HepG2 (cell line): ENCODE measurements around the gene HTRA3. TPM values are rescaled to one million over a fixed set of nuclear protein-coding genes. Genes with fewer than 3 reads are reported as not detected.
A peak's percentile ranks its signal among the peaks of the same experiment; 100 is the strongest.

ENCODE experiments used
- DR1 ChIP-seq: sonication (generic); formaldehyde crosslinking; IDR thresholded peaks from 2 replicates; pipeline ENCODE4 v1.8.0; 2021; ENCODE audit warnings: mild to moderate bottlenecking, missing genetic modification reagents, inconsistent platforms
- GATAD2A ChIP-seq: IDR thresholded peaks from 2 replicates; pipeline ENCODE4 v1.6.1; 2016
- IKZF1 ChIP-seq: fragments of 450-650 bp; IDR thresholded peaks from 2 replicates; pipeline ENCODE4 v1.7.1; 2016
- JARID2 ChIP-seq: sonication (generic); formaldehyde crosslinking; IDR thresholded peaks from 2 replicates; pipeline ENCODE4 v1.8.1; 2023; ENCODE audit warnings: missing genetic modification reagents, inconsistent platforms; ENCODE audit not compliant: insufficient replicate concordance
- KAT8 ChIP-seq: IDR thresholded peaks from 2 replicates; pipeline ENCODE4 v1.6.1; 2016; ENCODE audit warnings: missing genetic modification reagents, missing compliant biosample characterization
- MXI1 ChIP-seq: IDR thresholded peaks from 3 replicates; pipeline ENCODE4 v1.6.1; 2012; ENCODE audit warnings: low read depth, low read length, inconsistent platforms, borderline replicate concordance
- NFE2L1 ChIP-seq: sonication (generic); formaldehyde crosslinking; IDR thresholded peaks from 2 replicates; pipeline ENCODE4 v1.4.0; 2020; ENCODE audit warnings: missing genetic modification reagents, mild to moderate bottlenecking, borderline replicate concordance
- NFYB ChIP-seq: sonication (generic); formaldehyde crosslinking; IDR thresholded peaks from 2 replicates; pipeline ENCODE4 v1.4.0; 2020; ENCODE audit warnings: missing genetic modification reagents
- NR1H2 ChIP-seq: sonication (generic); formaldehyde crosslinking; IDR thresholded peaks from 2 replicates; pipeline ENCODE4 v1.8.1; 2022; ENCODE audit warnings: low read depth, missing genetic modification reagents, borderline replicate concordance
- PCBP2 ChIP-seq: fragments of 200-400 bp; formaldehyde crosslinking; optimal IDR thresholded peaks from 2 replicates; pipeline ENCODE3; 2018; ENCODE audit warnings: low read length, low read depth; ENCODE audit not compliant: poor library complexity, severe bottlenecking
- PITX1 ChIP-seq: sonication (generic); formaldehyde crosslinking; IDR thresholded peaks from 2 replicates; pipeline ENCODE4 v1.5.1; 2020; ENCODE audit warnings: mild to moderate bottlenecking, missing genetic modification reagents
- POLR2AphosphoS5 ChIP-seq: IDR thresholded peaks from 2 replicates; pipeline ENCODE4 v1.6.1; 2012; ENCODE audit warnings: low read depth, low read length
- RAD51 ChIP-seq: fragments of 450-650 bp; IDR thresholded peaks from 2 replicates; pipeline ENCODE4 v1.6.1; 2016; ENCODE audit warnings: borderline replicate concordance
- RFX3 ChIP-seq: IDR thresholded peaks from 2 replicates; pipeline ENCODE4 v1.6.1; 2016; ENCODE audit warnings: missing biosample characterization, missing genetic modification reagents
- SRSF1 ChIP-seq: fragments of 200-400 bp; formaldehyde crosslinking; optimal IDR thresholded peaks from 2 replicates; pipeline ENCODE3; 2017; ENCODE audit warnings: mild to moderate bottlenecking, low read depth, low read length, moderate library complexity
- ZBTB21 ChIP-seq: sonication (generic); formaldehyde crosslinking; IDR thresholded peaks from 2 replicates; pipeline ENCODE4 v1.4.0; 2020; ENCODE audit warnings: missing genetic modification reagents
- ZNF577 ChIP-seq: sonication (generic); formaldehyde crosslinking; IDR thresholded peaks from 2 replicates; pipeline ENCODE4 v1.4.0; 2020; ENCODE audit warnings: mild to moderate bottlenecking, low read depth, missing genetic modification reagents, borderline replicate concordance
- ZNF816 ChIP-seq: sonication (generic); formaldehyde crosslinking; IDR thresholded peaks from 2 replicates; pipeline ENCODE4 v1.8.0; 2022; ENCODE audit warnings: missing genetic modification reagents, mild to moderate bottlenecking, borderline replicate concordance
- polyA plus RNA-seq, 8 experiments: library from polyadenylated mRNA; depleted of rRNA in 3 of 8; stranded (reverse) in 7 of 8; unstranded in 1 of 8; fragments of >200 nt; fragmentation: Illumina TruSeq in 4 of 8; extraction: Trizol in 4 of 8; gene quantifications; 2 replicates each; pipeline versions ENCODE4 v1.2.1 to v1.2.3, GENCODE V29; 2011 to 2016; ENCODE audit warnings: low read depth in 4 of 8, missing spikeins in 1 of 8, mixed read lengths in 1 of 8; ENCODE audit not compliant: insufficient read depth in 1 of 8
- total RNA-seq, 5 experiments: library from RNA; depleted of rRNA; stranded (reverse); fragments of >200 nt; fragmentation: Illumina TruSeq; extraction: Trizol; gene quantifications; 2 replicates each; pipeline ENCODE4 v1.2.3, GENCODE V29; 2016; ENCODE audit warnings: low read depth in 1 of 5
- TF ChIP-seq, protein P1 (sequence below): sonication (generic); formaldehyde crosslinking; IDR thresholded peaks from 2 replicates; pipeline ENCODE4 v1.4.0; 2020; ENCODE audit warnings: low read depth, missing genetic modification reagents
- TF ChIP-seq, protein P2 (sequence below): IDR thresholded peaks from 2 replicates; pipeline ENCODE4 v1.6.1; 2016; ENCODE audit warnings: missing genetic modification reagents, missing compliant biosample characterization
- TF ChIP-seq, protein P3 (sequence below): sonication (generic); formaldehyde crosslinking; IDR thresholded peaks from 2 replicates; pipeline ENCODE4 v1.4.0; 2020; ENCODE audit warnings: missing genetic modification reagents
- TF ChIP-seq, protein P4 (sequence below): IDR thresholded peaks from 2 replicates; pipeline ENCODE4 v1.6.1; 2016; ENCODE audit warnings: mild to moderate bottlenecking
- TF ChIP-seq, protein P5 (sequence below): sonication (generic); formaldehyde crosslinking; IDR thresholded peaks from 2 replicates; pipeline ENCODE4 v1.5.0; 2020; ENCODE audit warnings: mild to moderate bottlenecking, missing genetic modification reagents, moderate library complexity

Gene HTRA3
- total and polyA plus RNA-seq, 2 of the 13 experiments (the other 11 are each of a cell fraction or from before 2014, with no cell fraction given) = 0.17 TPM; not detected in 1

DNA sequence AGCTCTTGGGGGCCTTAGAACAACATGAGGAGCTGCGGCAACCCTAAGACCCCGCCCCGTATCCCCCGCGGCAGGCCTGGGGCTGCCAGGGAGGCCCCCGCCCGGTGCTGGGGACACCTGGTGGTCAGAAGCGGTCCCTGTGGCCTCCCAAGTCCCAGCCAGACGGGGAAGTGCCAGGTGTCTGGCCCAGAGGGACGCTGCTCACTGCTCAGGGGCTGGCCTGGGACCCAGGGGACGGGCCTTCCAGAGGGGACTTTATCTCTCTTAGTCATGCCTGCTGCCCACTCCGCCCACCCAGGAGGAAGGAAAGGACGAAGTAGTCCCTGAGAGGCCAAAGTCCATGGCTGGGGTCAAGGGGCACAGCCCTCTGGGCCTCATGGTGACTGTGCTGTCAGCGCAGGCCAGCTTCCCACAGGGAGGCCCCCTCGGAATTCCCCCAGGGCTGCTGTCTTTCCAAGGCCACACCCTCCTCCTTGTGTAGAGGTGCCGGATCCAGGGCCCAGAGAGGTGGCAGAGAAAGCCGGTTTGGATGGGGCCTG, 31.0 kb upstream of the HTRA3 start (continued):
- TF ChIP-seq, protein P1, sequence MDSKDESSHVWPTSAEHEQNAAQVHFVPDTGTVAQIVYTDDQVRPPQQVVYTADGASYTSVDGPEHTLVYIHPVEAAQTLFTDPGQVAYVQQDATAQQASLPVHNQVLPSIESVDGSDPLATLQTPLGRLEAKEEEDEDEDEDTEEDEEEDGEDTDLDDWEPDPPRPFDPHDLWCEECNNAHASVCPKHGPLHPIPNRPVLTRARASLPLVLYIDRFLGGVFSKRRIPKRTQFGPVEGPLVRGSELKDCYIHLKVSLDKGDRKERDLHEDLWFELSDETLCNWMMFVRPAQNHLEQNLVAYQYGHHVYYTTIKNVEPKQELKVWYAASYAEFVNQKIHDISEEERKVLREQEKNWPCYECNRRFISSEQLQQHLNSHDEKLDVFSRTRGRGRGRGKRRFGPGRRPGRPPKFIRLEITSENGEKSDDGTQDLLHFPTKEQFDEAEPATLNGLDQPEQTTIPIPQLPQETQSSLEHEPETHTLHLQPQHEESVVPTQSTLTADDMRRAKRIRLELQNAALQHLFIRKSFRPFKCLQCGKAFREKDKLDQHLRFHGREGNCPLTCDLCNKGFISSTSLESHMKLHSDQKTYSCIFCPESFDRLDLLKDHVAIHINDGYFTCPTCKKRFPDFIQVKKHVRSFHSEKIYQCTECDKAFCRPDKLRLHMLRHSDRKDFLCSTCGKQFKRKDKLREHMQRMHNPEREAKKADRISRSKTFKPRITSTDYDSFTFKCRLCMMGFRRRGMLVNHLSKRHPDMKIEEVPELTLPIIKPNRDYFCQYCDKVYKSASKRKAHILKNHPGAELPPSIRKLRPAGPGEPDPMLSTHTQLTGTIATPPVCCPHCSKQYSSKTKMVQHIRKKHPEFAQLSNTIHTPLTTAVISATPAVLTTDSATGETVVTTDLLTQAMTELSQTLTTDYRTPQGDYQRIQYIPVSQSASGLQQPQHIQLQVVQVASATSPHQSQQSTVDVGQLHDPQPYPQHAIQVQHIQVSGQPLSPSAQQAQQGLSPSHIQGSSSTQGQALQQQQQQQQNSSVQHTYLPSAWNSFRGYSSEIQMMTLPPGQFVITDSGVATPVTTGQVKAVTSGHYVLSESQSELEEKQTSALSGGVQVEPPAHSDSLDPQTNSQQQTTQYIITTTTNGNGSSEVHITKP = no peak
- TF ChIP-seq, protein P2, sequence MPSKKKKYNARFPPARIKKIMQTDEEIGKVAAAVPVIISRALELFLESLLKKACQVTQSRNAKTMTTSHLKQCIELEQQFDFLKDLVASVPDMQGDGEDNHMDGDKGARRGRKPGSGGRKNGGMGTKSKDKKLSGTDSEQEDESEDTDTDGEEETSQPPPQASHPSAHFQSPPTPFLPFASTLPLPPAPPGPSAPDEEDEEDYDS (CRISPR knock-in tag) = no peak
- no peak for TF ChIP-seq ZNF816 (CRISPR knock-in tag)
- TF ChIP-seq PCBP2 = no peak
- TF ChIP-seq, protein P3, sequence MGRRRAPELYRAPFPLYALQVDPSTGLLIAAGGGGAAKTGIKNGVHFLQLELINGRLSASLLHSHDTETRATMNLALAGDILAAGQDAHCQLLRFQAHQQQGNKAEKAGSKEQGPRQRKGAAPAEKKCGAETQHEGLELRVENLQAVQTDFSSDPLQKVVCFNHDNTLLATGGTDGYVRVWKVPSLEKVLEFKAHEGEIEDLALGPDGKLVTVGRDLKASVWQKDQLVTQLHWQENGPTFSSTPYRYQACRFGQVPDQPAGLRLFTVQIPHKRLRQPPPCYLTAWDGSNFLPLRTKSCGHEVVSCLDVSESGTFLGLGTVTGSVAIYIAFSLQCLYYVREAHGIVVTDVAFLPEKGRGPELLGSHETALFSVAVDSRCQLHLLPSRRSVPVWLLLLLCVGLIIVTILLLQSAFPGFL (CRISPR knock-in tag) = no peak
- TF ChIP-seq, protein P4, sequence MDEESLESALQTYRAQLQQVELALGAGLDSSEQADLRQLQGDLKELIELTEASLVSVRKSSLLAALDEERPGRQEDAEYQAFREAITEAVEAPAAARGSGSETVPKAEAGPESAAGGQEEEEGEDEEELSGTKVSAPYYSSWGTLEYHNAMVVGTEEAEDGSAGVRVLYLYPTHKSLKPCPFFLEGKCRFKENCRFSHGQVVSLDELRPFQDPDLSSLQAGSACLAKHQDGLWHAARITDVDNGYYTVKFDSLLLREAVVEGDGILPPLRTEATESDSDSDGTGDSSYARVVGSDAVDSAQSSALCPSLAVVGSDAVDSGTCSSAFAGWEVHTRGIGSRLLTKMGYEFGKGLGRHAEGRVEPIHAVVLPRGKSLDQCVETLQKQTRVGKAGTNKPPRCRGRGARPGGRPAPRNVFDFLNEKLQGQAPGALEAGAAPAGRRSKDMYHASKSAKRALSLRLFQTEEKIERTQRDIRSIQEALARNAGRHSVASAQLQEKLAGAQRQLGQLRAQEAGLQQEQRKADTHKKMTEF (CRISPR knock-in tag) = 0 out of 2 replicates have a peak, but pooled peaks have one; percentile 28
- no peak for TF ChIP-seq POLR2AphosphoS5
- TF ChIP-seq, protein P5, sequence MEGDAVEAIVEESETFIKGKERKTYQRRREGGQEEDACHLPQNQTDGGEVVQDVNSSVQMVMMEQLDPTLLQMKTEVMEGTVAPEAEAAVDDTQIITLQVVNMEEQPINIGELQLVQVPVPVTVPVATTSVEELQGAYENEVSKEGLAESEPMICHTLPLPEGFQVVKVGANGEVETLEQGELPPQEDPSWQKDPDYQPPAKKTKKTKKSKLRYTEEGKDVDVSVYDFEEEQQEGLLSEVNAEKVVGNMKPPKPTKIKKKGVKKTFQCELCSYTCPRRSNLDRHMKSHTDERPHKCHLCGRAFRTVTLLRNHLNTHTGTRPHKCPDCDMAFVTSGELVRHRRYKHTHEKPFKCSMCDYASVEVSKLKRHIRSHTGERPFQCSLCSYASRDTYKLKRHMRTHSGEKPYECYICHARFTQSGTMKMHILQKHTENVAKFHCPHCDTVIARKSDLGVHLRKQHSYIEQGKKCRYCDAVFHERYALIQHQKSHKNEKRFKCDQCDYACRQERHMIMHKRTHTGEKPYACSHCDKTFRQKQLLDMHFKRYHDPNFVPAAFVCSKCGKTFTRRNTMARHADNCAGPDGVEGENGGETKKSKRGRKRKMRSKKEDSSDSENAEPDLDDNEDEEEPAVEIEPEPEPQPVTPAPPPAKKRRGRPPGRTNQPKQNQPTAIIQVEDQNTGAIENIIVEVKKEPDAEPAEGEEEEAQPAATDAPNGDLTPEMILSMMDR (CRISPR knock-in tag) = peak; percentile 77
- TF ChIP-seq RAD51 = no peak
- no peak for TF ChIP-seq NFE2L1
- no peak for TF ChIP-seq JARID2
- peak; percentile 46 for TF ChIP-seq SRSF1
- no peak for TF ChIP-seq RFX3 (CRISPR knock-in tag)
- TF ChIP-seq GATAD2A (CRISPR knock-in tag) = peak; percentile 72
- peak; percentile 65; the same call in 1 of the 2 replicates for TF ChIP-seq PITX1 (CRISPR knock-in tag)
- no peak for TF ChIP-seq KAT8 (CRISPR knock-in tag)
- TF ChIP-seq ZBTB21 = no peak
- no peak for TF ChIP-seq ZNF577 (CRISPR knock-in tag)
- TF ChIP-seq DR1 (CRISPR knock-in tag) = no peak
- TF ChIP-seq IKZF1 = no peak
- no peak for TF ChIP-seq NFYB
- peak; percentile 70; the same call in 1 of the 3 replicates for TF ChIP-seq MXI1
- no peak for TF ChIP-seq NR1H2 (CRISPR knock-in tag)
